ENCODE measurements around the gene PRSS33. TPM values are rescaled to one million over a fixed set of nuclear protein-coding genes. Genes with fewer than 3 reads are reported as not detected.

PRSS33 gene
- total RNA-seq, 1 donor from 2014 or later: not detected

- no peaks in the 10 kb centered on the region for H3K36me3 ChIP-seq (ENCODE audit: control insufficient read depth, insufficient read depth, low read length)
- DNase-seq (ENCODE audit: low read depth): no peak
- no peak overlapping the region for H3K4me3 ChIP-seq (ENCODE audit: low read depth, low read length)
- peaks cover 3% of the 10 kb centered on the region for H3K27me3 ChIP-seq (ENCODE audit: control insufficient read depth, insufficient read depth, low read length)
- TF ChIP-seq CTCF (IDR thresholded peaks at IDR 0.05; ENCODE audit: insufficient read depth, low read length, poor library complexity, severe bottlenecking): no peak
Measured at GRCh38 chr16:2819939-2820835, 32.8 kb upstream of the PRSS33 start.

- Histone ChIP-seq H3K27me3 (ENCODE audit: control insufficient read depth, insufficient read depth, low read length) (peaks cover 3% of the 10 kb centered on the region), H3K36me3 (ENCODE audit: control insufficient read depth, insufficient read depth, low read length) (no peaks in the 10 kb centered on the region), H3K4me3 (ENCODE audit: low read depth, low read length) (no peak overlapping the region)
- TF ChIP-seq CTCF (IDR thresholded peaks at IDR 0.05; ENCODE audit: insufficient read depth, low read length, poor library complexity, severe bottlenecking): no peak
- DNase-seq (ENCODE audit: low read depth): no peak
Measured at GRCh38 chr16:2819179-2819938, 32.0 kb upstream of the PRSS33 start.

GRCh38 chr16:2818272-2818876 lies 31.0 kb upstream of the PRSS33 start:
- no peaks in the 10 kb centered on the region for H3K36me3 ChIP-seq (ENCODE audit: control insufficient read depth, insufficient read depth, low read length)

GRCh38 chr16:2817340-2818271 lies 30.2 kb upstream of the PRSS33 start:
- TF ChIP-seq CTCF (IDR thresholded peaks at IDR 0.05; ENCODE audit: insufficient read depth, low read length, poor library complexity, severe bottlenecking): no peak

More at GRCh38 chr16:2818272-2818876, 31.0 kb upstream of the PRSS33 start:
- no peak for DNase-seq (ENCODE audit: low read depth)
- peaks cover 3% of the 10 kb centered on the region for H3K27me3 ChIP-seq (ENCODE audit: control insufficient read depth, insufficient read depth, low read length)
- H3K4me3 ChIP-seq (ENCODE audit: low read depth, low read length): no peak overlapping the region
- no peak for TF ChIP-seq CTCF (IDR thresholded peaks at IDR 0.05; ENCODE audit: insufficient read depth, low read length, poor library complexity, severe bottlenecking)

GRCh38 chr16:2816751-2817339 lies 29.5 kb upstream of the PRSS33 start, which contains the start of gene PRSS21:
Gene PRSS21 (plus strand): TSS chr16:2817237. CDS start chr16:2817269, 32 bp downstream.
- TF ChIP-seq CTCF (IDR thresholded peaks at IDR 0.05; ENCODE audit: insufficient read depth, low read length, poor library complexity, severe bottlenecking): peak; percentile 28
- H3K36me3 ChIP-seq (ENCODE audit: control insufficient read depth, insufficient read depth, low read length): no peaks in the 10 kb centered on the region
- peak within 1 kb of the TSS; percentile 14 for H3K4me3 ChIP-seq (ENCODE audit: low read depth, low read length)
- DNase-seq (ENCODE audit: low read depth): no peak
- peaks cover 3% of the 10 kb centered on the region for H3K27me3 ChIP-seq (ENCODE audit: control insufficient read depth, insufficient read depth, low read length)

More at GRCh38 chr16:2817340-2818271, 30.2 kb upstream of the PRSS33 start:
- Histone ChIP-seq H3K4me3 (ENCODE audit: low read depth, low read length) (peak overlapping the region; percentile 14), H3K36me3 (ENCODE audit: control insufficient read depth, insufficient read depth, low read length) (no peaks in the 10 kb centered on the region), H3K27me3 (ENCODE audit: control insufficient read depth, insufficient read depth, low read length) (peaks cover 3% of the 10 kb centered on the region)
- DNase-seq (ENCODE audit: low read depth): no peak
